ENCODE data around the gene CGNL1. TPM values are rescaled to one million over a fixed set of nuclear protein-coding genes. Genes with fewer than 3 reads are reported as not detected.

CGNL1 gene
- polyA plus RNA-seq, 1 donor = 63.7 TPM

DNA sequence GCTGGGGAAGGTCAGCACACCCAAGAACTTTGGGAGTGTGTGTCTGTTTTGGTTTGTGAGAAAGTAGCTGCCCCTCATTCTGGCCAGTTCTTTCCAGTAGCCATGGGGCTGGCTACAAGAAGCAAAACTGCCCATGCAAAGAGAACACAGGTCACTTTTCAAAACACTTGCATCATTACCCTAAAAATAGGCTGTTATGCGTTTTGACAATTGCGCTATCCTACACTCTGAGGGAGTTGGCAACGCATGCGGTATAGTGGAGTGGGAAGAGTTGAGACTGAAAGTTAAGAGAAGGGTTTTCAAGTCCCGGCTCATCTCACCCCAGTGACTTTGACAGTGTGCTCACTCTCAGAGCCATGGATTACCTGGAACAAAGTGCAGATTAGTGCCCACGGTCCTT, 173.6 kb downstream of the CGNL1 start:
- no peak for DNase-seq

DNA sequence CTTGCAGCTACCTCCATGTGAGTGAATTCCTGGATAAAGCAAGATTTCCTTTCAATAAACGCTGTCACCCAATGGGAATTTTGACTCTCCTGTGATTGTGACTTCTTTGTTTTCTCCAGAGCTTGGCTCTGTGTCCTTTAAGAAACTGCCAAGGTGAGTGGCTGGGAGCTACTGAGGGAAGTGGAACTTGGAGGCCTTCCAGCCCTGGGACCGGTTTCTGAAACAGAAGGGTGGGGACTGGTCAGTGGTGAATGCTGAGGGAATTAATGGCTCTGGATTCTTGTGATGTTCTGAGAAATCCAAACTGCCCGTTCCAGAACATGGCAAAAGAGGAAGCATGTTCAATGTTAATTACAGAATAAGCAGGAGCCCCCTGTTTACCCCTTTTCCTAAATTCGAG, 174.3 kb downstream of the CGNL1 start:
- no peak for DNase-seq

GRCh38 chr15:57551715-57552677, 175.7 kb downstream of the CGNL1 start:
- DNase-seq = peak; percentile 53

DNA sequence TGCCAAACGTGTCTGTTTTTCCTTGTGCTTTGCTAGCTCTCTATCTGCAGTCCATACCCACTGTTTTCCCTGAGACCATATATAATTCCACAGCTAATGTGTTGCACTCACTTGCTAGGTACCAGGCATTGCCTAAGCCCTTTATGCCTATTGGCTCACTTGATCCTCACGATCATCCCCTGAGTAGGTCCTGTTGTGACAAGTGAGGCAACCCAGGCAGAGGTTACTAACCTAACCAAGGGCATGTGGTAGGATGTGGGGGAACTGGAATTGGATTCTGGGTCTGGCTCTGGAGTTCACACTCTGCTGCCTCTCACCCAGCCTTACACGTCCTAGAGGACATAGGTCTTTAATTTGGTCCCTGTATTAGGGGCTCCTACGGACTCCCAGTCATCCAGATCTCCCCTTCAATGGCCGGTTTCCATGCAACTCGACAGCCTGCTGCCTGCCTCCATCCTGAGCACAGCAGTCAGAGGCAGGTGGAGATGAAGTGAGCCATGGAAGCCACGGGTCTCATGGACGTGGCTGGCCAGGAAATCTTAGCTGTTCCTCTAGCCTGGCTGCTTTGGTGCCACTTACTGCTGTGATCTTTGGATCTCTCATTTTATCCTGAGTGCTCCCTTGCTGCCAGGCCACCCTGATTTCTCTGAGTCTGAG, 176.5 kb downstream of the CGNL1 start:
- no peak for DNase-seq

GRCh38 chr15:57553526-57553925, 177.2 kb downstream of the CGNL1 start:
- no peak for DNase-seq

DNA sequence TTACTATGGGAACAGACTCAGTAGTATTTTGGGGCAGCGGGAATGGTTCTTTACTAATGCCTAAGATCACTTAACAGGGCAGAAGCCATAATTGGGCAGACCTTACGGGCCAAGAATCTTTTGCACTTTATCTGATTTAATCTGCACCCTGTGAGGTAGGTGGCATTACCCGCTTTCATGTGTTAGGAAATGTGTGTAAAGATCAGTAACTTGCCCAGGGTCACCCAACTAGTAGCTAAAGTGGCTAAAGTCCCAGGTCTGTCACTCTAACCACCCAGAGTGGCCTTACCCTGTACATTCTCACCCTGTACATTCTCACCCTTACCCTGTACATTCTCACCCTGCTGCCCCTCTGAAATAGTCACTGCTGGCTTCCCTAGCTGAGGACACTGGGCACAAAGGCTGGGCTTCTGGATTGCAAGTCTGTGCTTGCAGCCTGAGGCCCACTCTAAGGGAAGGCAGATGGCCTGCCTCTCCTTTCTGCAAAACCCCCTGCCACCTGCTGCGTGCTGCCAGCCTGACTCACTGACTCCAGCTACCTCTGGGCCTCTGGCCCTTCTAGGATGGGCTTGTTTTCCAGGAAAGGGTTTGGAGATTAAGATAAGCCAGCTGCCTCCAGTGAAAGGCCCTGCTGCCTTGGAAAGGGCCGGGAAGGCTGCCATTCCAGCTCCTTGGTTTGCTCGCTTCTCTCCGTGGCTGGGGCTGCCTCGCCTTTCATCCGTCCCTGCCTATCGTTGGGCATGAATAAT, 177.9 kb downstream of the CGNL1 start:
- no peak for DNase-seq

- no peak for DNase-seq
Measured at GRCh38 chr15:57554812-57555179, 178.5 kb downstream of the CGNL1 start.

DNA sequence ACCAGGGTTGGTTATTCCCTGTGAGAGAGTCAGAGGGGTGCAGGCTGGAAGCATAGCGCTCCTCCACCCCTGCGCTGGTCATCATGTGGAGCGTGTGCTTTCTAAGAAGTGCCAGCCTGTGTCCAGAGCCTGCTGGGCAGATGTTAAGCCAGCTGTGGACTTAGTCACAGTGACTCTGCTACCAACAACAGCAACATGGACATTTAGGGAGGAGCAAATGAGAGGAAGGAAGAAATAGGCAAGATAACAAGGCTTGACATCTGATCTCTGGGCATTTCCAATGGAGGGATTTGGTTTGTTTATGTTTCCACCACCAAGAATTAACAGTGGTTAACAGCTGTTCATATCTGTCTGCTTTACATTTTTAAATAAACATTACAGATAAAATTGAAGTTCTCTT, 179.0 kb downstream of the CGNL1 start:
- DNase-seq = no peak

- DNase-seq = no peak
Measured at GRCh38 chr15:57556040-57556439, 179.7 kb downstream of the CGNL1 start.

DNA sequence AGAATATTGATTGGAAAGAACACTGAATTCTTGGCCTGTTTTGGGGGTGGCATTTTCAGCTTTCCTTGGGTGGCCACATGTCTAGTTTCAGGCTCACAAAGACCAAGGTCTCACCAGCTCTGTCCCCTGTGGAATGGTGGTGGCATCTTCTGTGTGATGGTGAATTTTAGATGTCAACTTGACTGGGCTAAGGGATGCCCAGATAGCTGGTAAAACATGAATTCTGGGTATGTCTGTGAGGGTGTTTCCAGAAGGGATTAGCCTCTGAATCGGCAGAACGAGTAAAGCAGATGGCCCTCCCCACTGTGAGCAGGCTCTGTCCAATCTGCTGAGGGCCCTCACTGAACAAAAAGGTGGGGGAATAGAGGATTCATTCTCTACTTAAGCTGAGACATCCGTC, 181.0 kb downstream of the CGNL1 start:
- DNase-seq = no peak

- no peak for DNase-seq
Measured at GRCh38 chr15:57557810-57558209, 181.5 kb downstream of the CGNL1 start.

DNA sequence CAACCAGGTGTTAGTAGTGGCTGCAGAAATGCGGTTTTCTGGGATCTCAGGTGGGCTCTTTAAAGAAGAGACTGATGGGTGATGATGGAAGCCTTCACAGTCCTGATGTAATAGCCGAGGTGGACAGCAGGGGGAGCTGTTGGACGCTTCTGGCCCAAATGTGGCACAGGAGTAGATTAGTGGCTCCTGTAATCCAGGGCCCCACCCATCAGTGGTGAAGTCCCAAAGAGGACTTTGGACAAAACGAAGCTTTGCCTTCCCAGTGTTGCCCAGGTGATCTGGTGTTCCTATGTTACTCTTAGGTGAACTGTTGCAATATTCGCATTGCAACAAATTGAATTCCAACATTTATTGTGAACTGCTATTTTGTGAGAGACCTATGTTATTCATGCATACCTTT, 183.6 kb downstream of the CGNL1 start:
- DNase-seq = peak; percentile 48

- peak; percentile 83 for DNase-seq
Measured at GRCh38 chr15:57561041-57561711, 184.9 kb downstream of the CGNL1 start.

- no peak for DNase-seq
Measured at GRCh38 chr15:57562196-57562769, 186.0 kb downstream of the CGNL1 start.

- DNase-seq = no peak
Measured at GRCh38 chr15:57563416-57563815, 187.1 kb downstream of the CGNL1 start.

DNA sequence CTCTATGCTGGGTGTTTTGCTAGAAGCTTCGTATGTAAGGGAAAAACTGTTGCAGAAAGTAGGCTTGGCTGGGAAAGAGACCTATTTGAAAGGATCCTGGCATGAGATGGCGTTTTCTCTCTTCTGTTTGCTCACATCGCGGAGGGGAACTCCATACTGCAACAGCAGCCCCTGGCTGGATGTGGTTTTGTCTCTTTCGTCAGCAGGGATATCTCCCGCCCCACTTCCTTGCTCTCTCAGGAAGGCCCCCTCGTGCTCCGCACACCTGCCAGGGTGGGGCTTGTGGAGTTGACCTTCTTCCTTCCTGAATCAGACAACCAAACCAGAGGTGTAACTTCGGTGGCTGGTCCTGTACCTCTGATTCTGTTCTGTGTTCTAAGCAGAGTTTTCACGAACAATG, 189.0 kb downstream of the CGNL1 start:
- no peak for DNase-seq

DNA sequence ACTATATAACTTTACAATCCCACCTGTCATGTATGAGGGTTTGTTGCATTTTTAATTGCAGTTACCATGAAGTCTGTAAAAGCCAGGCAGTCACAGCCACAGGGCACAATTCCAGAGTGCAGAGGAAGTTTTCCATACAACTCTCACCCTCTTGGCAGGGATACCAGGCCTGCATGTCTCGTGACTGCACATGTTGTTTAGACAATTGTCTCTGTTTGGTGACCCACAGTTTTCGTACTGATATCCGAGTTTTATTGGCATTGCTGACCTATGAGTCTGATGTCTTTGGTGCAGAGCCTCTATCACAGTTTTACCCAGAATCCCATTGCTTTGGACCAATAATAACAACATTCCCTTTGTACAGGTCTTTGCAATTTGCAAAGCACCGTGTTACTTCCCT, 190.5 kb downstream of the CGNL1 start:
- no peak for DNase-seq

- no peak for DNase-seq
Measured at GRCh38 chr15:57567891-57568290, 191.6 kb downstream of the CGNL1 start.

DNA sequence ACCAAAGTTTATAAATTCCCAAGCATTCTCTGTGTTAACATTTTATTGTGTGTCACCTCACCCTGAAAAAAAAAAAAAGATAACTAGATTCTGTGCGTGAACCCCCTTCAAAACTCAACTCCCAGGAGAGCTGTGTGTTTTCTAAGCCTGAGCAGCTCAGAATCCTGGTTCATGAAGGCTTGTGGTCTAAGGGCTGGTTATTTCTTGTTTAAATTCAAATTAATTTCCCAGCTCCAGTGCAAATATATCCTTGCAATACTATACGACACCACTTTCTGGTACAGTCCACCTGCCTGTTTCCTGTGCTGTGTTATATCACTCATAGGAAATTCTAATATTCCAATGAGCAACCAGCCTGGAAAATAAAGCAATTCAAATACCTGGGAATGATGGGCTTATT, 192.0 kb downstream of the CGNL1 start:
- no peak for DNase-seq

GRCh38 chr15:57570340-57570739, 194.0 kb downstream of the CGNL1 start:
- no peak for DNase-seq

DNA sequence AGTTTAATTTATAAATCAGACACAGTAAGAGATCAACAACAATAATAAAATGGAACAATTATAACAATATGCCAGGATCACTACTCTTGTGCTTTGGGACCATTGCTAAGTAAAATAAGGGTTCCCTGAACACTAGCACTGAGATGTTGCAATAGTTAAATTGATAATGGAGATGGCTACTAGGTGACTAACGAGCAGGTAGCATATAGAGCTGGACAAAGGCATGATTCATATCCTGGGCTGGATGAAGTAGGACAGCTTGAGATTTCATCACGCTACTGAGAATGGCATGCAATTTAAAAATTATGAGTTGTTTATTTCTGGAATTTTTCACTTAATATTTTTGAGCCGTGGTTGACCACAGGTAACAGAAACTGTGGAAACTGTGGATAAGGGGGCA, 194.7 kb downstream of the CGNL1 start:
- no peak for DNase-seq

- no peak for DNase-seq
Measured at GRCh38 chr15:57571725-57572124, 195.4 kb downstream of the CGNL1 start.

All from left kidney (tissue), 2 donors.